ENCODE results near the gene GPT2.

GPT2 gene, protein sequence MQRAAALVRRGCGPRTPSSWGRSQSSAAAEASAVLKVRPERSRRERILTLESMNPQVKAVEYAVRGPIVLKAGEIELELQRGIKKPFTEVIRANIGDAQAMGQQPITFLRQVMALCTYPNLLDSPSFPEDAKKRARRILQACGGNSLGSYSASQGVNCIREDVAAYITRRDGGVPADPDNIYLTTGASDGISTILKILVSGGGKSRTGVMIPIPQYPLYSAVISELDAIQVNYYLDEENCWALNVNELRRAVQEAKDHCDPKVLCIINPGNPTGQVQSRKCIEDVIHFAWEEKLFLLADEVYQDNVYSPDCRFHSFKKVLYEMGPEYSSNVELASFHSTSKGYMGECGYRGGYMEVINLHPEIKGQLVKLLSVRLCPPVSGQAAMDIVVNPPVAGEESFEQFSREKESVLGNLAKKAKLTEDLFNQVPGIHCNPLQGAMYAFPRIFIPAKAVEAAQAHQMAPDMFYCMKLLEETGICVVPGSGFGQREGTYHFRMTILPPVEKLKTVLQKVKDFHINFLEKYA

GRCh38 chr16:46883690-46884512 lies at the start of gene GPT2:
Gene GPT2, plus strand, starts transcription at chr16:46884362. Its CDS starts 354 bp downstream, at chr16:46884716.
- H3K27me3 ChIP-seq = no peaks in the 10 kb centered on the region
- H3K36me3 ChIP-seq = peaks cover 0 to 31% (median 25%) of the 10 kb centered on the region in 11 experiments; a peak in 12 of 22 replicates
- peak in 7 of 11 experiments; percentile 34 to 94 (median 80); a peak in 10 of 22 replicates for TF ChIP-seq Cebpa-rat (IDR thresholded peaks at IDR 0.05)
- no peaks in the 10 kb centered on the region for H3K9me3 ChIP-seq (replicated peaks in 1 of 11)
- H4K20me1 ChIP-seq = peaks cover 0 to 36% (median 31%) of the 10 kb centered on the region in 11 experiments; a peak in 14 of 22 replicates
- peak within 1 kb of the TSS; percentile 80 to 99 (median 94) for H3K4me2 ChIP-seq
- H3K27ac ChIP-seq = peak within 1 kb of the TSS; percentile 50 to 98 (median 85); a peak in 21 of 22 replicates
- peaks cover 30 to 70% (median 56%) of the 10 kb centered on the region in 10 experiments for H3K4me1 ChIP-seq
- peak within 1 kb of the TSS; percentile 78 to 93 (median 88) for H3K4me3 ChIP-seq
- peak within 1 kb of the TSS; percentile 76 to 97 (median 90) for H3K9ac ChIP-seq

DNA sequence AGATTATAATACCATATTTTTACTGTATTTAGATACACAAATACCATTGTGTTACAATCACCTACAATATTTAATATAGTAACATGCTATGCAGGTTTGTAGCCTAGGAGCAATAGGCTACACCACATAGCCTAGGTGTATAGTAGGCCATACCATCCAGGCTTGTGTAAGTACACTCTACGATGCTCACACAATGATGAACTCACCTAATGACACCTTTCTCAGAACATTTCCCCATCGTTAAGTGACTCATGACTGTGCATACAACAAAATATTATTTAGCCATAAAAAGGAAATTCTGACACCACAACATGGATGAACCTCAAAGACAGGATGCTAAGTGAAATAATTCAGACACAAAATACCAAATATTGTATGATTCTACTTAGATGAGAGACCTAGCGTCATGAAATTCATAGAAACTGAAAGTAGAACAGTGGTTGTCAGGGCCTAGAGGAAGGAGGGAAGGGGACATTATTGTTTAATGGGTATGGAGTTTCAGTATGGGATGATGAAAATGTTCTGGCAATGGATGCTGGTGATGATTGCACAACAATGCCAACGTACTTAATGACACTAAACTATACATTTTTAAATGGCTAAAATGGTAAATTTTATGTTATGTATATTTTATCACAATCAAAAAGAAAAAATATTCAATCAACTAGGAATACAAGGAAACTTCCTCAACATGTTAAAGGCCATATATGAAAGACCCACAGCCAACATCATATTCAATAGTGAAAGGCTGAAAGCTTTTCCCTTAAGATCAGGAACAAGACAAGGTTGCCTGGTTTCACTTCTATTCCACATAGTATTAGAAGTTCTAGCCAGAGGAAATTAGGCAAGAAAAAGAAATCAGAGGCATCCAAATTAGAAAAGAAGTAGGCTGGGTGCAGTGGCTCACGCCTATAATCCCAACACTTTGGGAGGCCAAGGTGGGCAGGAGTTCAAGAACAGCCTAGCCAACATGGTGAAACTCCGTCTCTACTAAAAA lies 47.3 kb upstream of the GPT2 start:
- H3K27me3 ChIP-seq = no peaks in the 10 kb centered on the region
- H3K4me2 ChIP-seq = peak overlapping the region in 5 of 11 experiments; percentile 34 to 59 (median 58); a peak in 11 of 22 replicates
- no peaks in the 10 kb centered on the region for H4K20me1 ChIP-seq
- peaks cover 0 to 6% (median 0%) of the 10 kb centered on the region in 11 experiments; a peak in 5 of 22 replicates for H3K9me3 ChIP-seq (replicated peaks in 1 of 11)
- peaks cover 0 to 18% (median 12%) of the 10 kb centered on the region in 10 experiments; a peak in 16 of 20 replicates for H3K4me1 ChIP-seq
- TF ChIP-seq Cebpa-rat (IDR thresholded peaks at IDR 0.05) = peak in 3 of 11 experiments; percentile 17 to 55 (median 22); a peak in 6 of 22 replicates
- H3K36me3 ChIP-seq = no peaks in the 10 kb centered on the region
- H3K27ac ChIP-seq = peak overlapping the region in 2 of 11 experiments; percentile 6 to 32; a peak in 2 of 22 replicates
- H3K4me3 ChIP-seq = no peak overlapping the region
- no peak overlapping the region for H3K9ac ChIP-seq

DNA sequence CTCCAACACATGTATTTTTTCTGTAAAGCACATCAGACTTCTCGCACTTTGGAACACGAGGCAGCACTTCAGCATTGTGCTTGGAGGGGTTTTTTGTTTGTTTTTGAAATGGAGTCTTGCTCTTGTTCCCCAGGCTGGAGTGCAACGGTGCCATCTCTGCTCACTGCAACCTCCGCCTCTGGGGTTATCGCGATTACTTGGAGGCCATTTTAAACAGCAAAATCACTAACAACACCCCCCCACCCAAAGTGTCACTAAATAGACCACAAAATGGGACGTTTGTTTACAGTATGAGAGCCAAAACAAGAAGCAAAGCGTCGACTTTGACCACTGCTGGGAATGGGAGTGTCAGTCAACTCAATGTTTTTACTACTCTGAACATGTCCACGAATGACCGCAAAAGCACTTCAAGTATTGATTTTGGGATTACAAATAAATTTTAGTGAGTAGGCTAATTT lies 44.1 kb upstream of the GPT2 start:
- H3K27ac ChIP-seq = no peak overlapping the region
- H3K9me3 ChIP-seq (replicated peaks in 1 of 11) = peaks cover 26 to 33% (median 29%) of the 10 kb centered on the region in 11 experiments
- no peaks in the 10 kb centered on the region for H3K27me3 ChIP-seq
- no peaks in the 10 kb centered on the region for H4K20me1 ChIP-seq
- no peak overlapping the region for H3K9ac ChIP-seq
- no peak overlapping the region for H3K4me2 ChIP-seq
- H3K4me3 ChIP-seq = no peak overlapping the region
- peaks cover 0 to 4% (median 0%) of the 10 kb centered on the region in 11 experiments; a peak in 1 of 22 replicates for H3K36me3 ChIP-seq
- TF ChIP-seq Cebpa-rat (IDR thresholded peaks at IDR 0.05) = no peak
- peaks cover 0 to 18% (median 8%) of the 10 kb centered on the region in 10 experiments; a peak in 11 of 20 replicates for H3K4me1 ChIP-seq

- Histone ChIP-seq H3K27me3 (no peaks in the 10 kb centered on the region), H4K20me1 (no peaks in the 10 kb centered on the region), H3K4me2 (no peak overlapping the region), H3K9me3 (replicated peaks in 1 of 11) (peaks cover 26 to 35% (median 29%) of the 10 kb centered on the region in 11 experiments), H3K9ac (no peak overlapping the region), H3K4me1 (peaks cover 0 to 6% (median under 1%) of the 10 kb centered on the region in 10 experiments; a peak in 8 of 20 replicates), H3K36me3 (peaks cover 0 to 4% (median 0%) of the 10 kb centered on the region in 11 experiments; a peak in 1 of 22 replicates), H3K27ac (no peak overlapping the region), H3K4me3 (no peak overlapping the region)
- TF ChIP-seq Cebpa-rat (IDR thresholded peaks at IDR 0.05) = no peak
These were observed 41.8 kb upstream of the GPT2 start for GRCh38 chr16:46842192-46842895.

DNA sequence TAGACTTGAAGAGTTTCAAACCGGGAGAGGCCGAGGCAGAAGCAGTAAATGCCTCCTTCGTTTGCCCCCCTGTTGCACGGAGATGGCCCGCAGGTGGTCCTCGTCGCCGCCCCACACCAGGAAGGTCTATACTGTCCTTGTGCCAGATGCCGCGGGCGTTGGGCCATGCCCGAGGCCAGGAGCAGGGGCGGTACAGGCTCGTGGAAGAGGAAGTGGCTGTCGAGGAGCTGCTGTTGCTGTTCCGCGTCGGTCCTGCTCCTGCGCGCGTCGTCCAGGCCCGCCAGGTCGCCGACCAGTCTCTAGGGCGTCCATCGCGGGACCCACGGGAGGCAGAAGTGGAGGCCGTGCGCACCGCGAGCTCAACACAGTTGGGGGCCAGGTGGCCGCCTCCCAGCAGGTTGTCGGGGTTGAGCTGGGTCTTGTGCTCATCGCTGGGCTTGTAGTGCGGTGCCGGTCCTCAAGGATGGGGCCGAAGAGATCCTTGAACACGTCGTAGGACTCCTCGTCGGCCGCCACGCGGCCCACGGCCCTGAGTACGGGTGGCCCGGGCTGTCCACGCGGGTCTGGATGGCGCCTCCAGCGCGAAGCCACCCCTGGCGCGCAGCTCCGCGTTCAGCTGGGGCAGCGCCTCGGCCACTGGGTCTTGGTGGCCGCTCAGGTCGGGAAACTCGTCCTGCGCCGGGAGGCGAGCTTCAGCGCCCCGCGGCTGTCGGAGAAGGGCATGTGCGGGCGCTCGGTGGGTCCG lies 40.1 kb upstream of the GPT2 start:
- Histone ChIP-seq H3K27me3 (no peaks in the 10 kb centered on the region), H3K27ac (no peak overlapping the region), H4K20me1 (no peaks in the 10 kb centered on the region), H3K9ac (no peak overlapping the region), H3K36me3 (peaks cover 0 to 4% (median 0%) of the 10 kb centered on the region in 11 experiments; a peak in 1 of 22 replicates), H3K4me1 (no peaks in the 10 kb centered on the region), H3K9me3 (replicated peaks in 1 of 11) (peaks cover 26 to 35% (median 29%) of the 10 kb centered on the region in 11 experiments), H3K4me3 (no peak overlapping the region), H3K4me2 (no peak overlapping the region)
- no peak for TF ChIP-seq Cebpa-rat (IDR thresholded peaks at IDR 0.05)

DNA sequence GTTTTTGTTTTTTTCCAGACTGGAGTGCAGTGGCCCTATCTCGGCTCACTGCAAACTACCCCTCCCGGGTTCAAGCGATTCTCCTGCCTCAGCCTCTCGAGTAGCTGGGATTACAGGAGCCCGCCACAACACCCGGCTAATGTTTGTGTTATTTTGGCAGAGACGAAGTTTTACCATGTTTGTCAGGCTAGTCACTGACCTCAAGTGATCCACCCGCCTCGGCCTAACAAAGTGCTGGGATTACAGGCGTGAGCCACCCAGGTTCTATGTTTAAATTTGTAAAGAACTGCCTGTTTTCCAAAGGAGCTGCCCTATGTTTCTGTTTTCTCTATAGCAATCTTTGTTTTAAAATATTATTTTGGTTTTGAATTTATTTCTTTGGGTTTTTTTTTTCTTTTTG lies 39.4 kb upstream of the GPT2 start:
- H3K4me2 ChIP-seq = no peak overlapping the region
- no peak overlapping the region for H3K27ac ChIP-seq

GRCh38 chr16:46845952-46846351 lies 38.2 kb upstream of the GPT2 start:
- TF ChIP-seq Cebpa-rat (IDR thresholded peaks at IDR 0.05) = no peak
- H3K27ac ChIP-seq = no peak overlapping the region
- no peak overlapping the region for H3K4me3 ChIP-seq
- H4K20me1 ChIP-seq = no peaks in the 10 kb centered on the region
- H3K4me2 ChIP-seq = no peak overlapping the region
- H3K4me1 ChIP-seq = no peaks in the 10 kb centered on the region
- H3K27me3 ChIP-seq = no peaks in the 10 kb centered on the region
- peaks cover 0 to 4% (median 0%) of the 10 kb centered on the region in 11 experiments; a peak in 1 of 22 replicates for H3K36me3 ChIP-seq
- no peak overlapping the region for H3K9ac ChIP-seq
- peaks cover 26 to 35% (median 29%) of the 10 kb centered on the region in 11 experiments for H3K9me3 ChIP-seq (replicated peaks in 1 of 11)

More for the DNA sequence above, 39.4 kb upstream of the GPT2 start:
- H3K9ac ChIP-seq = no peak overlapping the region
- peaks cover 0 to 4% (median 0%) of the 10 kb centered on the region in 11 experiments; a peak in 1 of 22 replicates for H3K36me3 ChIP-seq
- H3K4me1 ChIP-seq = no peaks in the 10 kb centered on the region
- peaks cover 26 to 35% (median 29%) of the 10 kb centered on the region in 11 experiments for H3K9me3 ChIP-seq (replicated peaks in 1 of 11)
- no peaks in the 10 kb centered on the region for H4K20me1 ChIP-seq
- TF ChIP-seq Cebpa-rat (IDR thresholded peaks at IDR 0.05) = no peak
- no peak overlapping the region for H3K4me3 ChIP-seq
- H3K27me3 ChIP-seq = no peaks in the 10 kb centered on the region

All from BLaER1 treated with 17β-estradiol and CSF1 and Interleukin-3, amounts not matched to agents 10 nM and 100 nM (cell line).